SK-N-SH treated with all-trans-retinoic acid at 6 μM for 48 hours (cell line): ENCODE data around the gene TBL1XR1.

Experiments
- ESRRG ChIP-seq: fragments of 250-450 bp; sonication (Bioruptor Pico); IDR thresholded peaks from 2 replicates; pipeline ENCODE4 v1.6.1; 2021; ENCODE audit warnings: mild to moderate bottlenecking
- PPARA ChIP-seq: fragments of 250-450 bp; sonication (Bioruptor Pico); IDR thresholded peaks from 2 replicates; pipeline ENCODE4 v1.5.0; 2020; ENCODE audit warnings: mild to moderate bottlenecking, borderline replicate concordance
- RARB ChIP-seq: fragments of 250-450 bp; sonication (Bioruptor Pico); IDR thresholded peaks from 2 replicates; pipeline ENCODE4 v1.8.0; 2021; ENCODE audit warnings: mild to moderate bottlenecking, moderate library complexity
- ZC3H10 ChIP-seq: fragments of 250-450 bp; sonication (Bioruptor Pico); IDR thresholded peaks from 2 replicates; pipeline ENCODE4 v1.5.1; 2021; ENCODE audit warnings: mild to moderate bottlenecking, moderate library complexity
- ZFP3 ChIP-seq: fragments of 250-450 bp; sonication (Bioruptor Pico); IDR thresholded peaks from 2 replicates; pipeline ENCODE4 v1.5.0; 2020; ENCODE audit warnings: mild to moderate bottlenecking, moderate library complexity
- TF ChIP-seq, protein P1 (sequence below): fragments of 250-450 bp; sonication (Bioruptor Pico); IDR thresholded peaks from 2 replicates; pipeline ENCODE4 v1.8.0; 2021; ENCODE audit warnings: low read depth, mild to moderate bottlenecking, moderate library complexity, borderline replicate concordance
- TF ChIP-seq, protein P2 (sequence below): fragments of 250-450 bp; sonication (Bioruptor Pico); IDR thresholded peaks from 2 replicates; pipeline ENCODE4 v1.8.0; 2020; ENCODE audit warnings: mild to moderate bottlenecking, moderate library complexity, borderline replicate concordance
- TF ChIP-seq, protein P3 (sequence below): fragments of 250-450 bp; sonication (Bioruptor Pico); IDR thresholded peaks from 2 replicates; pipeline ENCODE4 v1.5.0; 2020; ENCODE audit warnings: mild to moderate bottlenecking, moderate library complexity

DNA sequence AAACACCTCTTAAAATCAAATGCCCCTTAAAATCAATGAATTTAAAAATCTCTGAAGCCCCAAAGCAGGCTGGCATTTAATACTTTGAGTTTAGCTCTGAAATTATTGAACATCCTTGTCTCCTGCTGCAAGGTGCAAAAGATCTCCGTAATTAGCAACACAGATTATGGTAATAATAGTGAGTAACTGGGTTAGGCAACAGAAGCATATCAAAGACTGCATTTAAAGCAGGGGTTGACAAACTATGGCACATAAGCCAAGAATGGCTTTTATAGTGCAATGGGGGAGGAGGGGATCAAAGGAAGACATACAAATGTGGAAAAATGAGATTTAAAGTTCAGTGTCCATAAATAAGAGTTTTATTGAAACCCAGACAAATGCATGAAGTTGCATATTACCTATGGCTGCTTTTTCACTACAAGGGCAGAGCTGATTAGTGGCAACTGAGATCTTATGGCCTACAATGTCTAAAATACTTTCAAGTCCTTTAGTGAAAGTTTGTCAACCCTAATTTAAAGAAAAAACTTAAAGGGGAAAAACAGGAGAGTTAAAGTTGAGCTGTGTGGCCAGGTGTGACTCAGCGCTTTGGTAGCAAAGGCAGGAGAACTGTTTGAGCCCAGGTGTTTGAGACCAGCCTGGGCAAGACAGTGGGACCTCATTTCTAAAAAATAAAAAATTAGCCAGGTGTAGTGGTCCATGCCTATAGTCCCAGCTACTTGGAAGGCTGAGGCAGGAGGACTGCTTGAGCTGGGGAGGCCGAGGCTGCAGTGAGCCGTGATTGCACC lies 157.6 kb downstream of the TBL1XR1 start:
- TF ChIP-seq ZFP3 (CRISPR knock-in tag) (no peak), PPARA (CRISPR knock-in tag) (no peak), RARB (no peak), ESRRG (CRISPR knock-in tag) (no peak), ZC3H10 (CRISPR knock-in tag) (no peak)
- TF ChIP-seq, protein P1, sequence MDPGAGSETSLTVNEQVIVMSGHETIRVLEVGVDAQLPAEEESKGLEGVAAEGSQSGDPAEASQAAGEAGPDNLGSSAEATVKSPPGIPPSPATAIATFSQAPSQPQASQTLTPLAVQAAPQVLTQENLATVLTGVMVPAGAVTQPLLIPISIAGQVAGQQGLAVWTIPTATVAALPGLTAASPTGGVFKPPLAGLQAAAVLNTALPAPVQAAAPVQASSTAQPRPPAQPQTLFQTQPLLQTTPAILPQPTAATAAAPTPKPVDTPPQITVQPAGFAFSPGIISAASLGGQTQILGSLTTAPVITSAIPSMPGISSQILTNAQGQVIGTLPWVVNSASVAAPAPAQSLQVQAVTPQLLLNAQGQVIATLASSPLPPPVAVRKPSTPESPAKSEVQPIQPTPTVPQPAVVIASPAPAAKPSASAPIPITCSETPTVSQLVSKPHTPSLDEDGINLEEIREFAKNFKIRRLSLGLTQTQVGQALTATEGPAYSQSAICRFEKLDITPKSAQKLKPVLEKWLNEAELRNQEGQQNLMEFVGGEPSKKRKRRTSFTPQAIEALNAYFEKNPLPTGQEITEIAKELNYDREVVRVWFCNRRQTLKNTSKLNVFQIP (CRISPR knock-in tag), result no peak
- TF ChIP-seq, protein P2, sequence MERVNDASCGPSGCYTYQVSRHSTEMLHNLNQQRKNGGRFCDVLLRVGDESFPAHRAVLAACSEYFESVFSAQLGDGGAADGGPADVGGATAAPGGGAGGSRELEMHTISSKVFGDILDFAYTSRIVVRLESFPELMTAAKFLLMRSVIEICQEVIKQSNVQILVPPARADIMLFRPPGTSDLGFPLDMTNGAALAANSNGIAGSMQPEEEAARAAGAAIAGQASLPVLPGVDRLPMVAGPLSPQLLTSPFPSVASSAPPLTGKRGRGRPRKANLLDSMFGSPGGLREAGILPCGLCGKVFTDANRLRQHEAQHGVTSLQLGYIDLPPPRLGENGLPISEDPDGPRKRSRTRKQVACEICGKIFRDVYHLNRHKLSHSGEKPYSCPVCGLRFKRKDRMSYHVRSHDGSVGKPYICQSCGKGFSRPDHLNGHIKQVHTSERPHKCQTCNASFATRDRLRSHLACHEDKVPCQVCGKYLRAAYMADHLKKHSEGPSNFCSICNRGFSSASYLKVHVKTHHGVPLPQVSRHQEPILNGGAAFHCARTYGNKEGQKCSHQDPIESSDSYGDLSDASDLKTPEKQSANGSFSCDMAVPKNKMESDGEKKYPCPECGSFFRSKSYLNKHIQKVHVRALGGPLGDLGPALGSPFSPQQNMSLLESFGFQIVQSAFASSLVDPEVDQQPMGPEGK (CRISPR knock-in tag), result no peak
- TF ChIP-seq, protein P3, sequence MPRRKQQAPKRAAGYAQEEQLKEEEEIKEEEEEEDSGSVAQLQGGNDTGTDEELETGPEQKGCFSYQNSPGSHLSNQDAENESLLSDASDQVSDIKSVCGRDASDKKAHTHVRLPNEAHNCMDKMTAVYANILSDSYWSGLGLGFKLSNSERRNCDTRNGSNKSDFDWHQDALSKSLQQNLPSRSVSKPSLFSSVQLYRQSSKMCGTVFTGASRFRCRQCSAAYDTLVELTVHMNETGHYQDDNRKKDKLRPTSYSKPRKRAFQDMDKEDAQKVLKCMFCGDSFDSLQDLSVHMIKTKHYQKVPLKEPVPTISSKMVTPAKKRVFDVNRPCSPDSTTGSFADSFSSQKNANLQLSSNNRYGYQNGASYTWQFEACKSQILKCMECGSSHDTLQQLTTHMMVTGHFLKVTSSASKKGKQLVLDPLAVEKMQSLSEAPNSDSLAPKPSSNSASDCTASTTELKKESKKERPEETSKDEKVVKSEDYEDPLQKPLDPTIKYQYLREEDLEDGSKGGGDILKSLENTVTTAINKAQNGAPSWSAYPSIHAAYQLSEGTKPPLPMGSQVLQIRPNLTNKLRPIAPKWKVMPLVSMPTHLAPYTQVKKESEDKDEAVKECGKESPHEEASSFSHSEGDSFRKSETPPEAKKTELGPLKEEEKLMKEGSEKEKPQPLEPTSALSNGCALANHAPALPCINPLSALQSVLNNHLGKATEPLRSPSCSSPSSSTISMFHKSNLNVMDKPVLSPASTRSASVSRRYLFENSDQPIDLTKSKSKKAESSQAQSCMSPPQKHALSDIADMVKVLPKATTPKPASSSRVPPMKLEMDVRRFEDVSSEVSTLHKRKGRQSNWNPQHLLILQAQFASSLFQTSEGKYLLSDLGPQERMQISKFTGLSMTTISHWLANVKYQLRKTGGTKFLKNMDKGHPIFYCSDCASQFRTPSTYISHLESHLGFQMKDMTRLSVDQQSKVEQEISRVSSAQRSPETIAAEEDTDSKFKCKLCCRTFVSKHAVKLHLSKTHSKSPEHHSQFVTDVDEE (CRISPR knock-in tag), result no peak
